BE2C (cell line): ENCODE results near the gene SMAD7.

Experiments
- DNase-seq: peaks from one replicate; pipeline ENCODE4 v3.0.0-alpha.2; 2020
- H3K27me3 ChIP-seq: fragments of 250-450 bp; sonication (Bioruptor Pico); 2 replicates; pipeline ENCODE4 v1.5.1; 2020; ENCODE audit warnings: mild to moderate bottlenecking
- H3K36me3 ChIP-seq: fragments of 250-450 bp; sonication (Bioruptor Pico); 2 replicates; pipeline ENCODE4 v1.5.1; 2020; ENCODE audit warnings: mild to moderate bottlenecking
- H3K4me1 ChIP-seq: fragments of 250-450 bp; sonication (Bioruptor Pico); 2 replicates; pipeline ENCODE4 v1.5.1; 2020
- H3K4me3 ChIP-seq: 2 replicates; pipeline ENCODE4 v1.5.1; 2011; ENCODE audit warnings: low read depth, low read length
- H3K9me3 ChIP-seq: fragments of 250-450 bp; sonication (Bioruptor Pico); 2 replicates; pipeline ENCODE4 v1.5.1; 2020
- CTCF ChIP-seq: IDR thresholded peaks from 2 replicates; pipeline ENCODE4 v1.5.1; 2012; ENCODE audit warnings: mild to moderate bottlenecking, low read depth, low read length

The SMAD7 gene

GRCh38 chr18:48878471-48878870 lies 72.3 kb downstream of the SMAD7 start:
- Histone ChIP-seq H3K36me3 (no peaks in the 10 kb centered on the region), H3K9me3 (no peaks in the 10 kb centered on the region), H3K4me1 (no peaks in the 10 kb centered on the region), H3K4me3 (no peak overlapping the region), H3K27me3 (no peaks in the 10 kb centered on the region)
- TF ChIP-seq CTCF, result no peak
- no peak for DNase-seq

GRCh38 chr18:48877941-48878340 lies 72.8 kb downstream of the SMAD7 start:
- Histone ChIP-seq H3K27me3 (no peaks in the 10 kb centered on the region), H3K4me1 (no peaks in the 10 kb centered on the region), H3K4me3 (no peak overlapping the region), H3K36me3 (no peaks in the 10 kb centered on the region), H3K9me3 (no peaks in the 10 kb centered on the region)
- TF ChIP-seq CTCF, result no peak
- no peak for DNase-seq

- TF ChIP-seq CTCF, result no peak
- H3K4me1 ChIP-seq, result no peaks in the 10 kb centered on the region
- H3K27me3 ChIP-seq, result no peaks in the 10 kb centered on the region
Observed at GRCh38 chr18:48876590-48876989, 74.2 kb downstream of the SMAD7 start.

GRCh38 chr18:48875942-48876511 lies 74.7 kb downstream of the SMAD7 start:
- peak; percentile 36 for TF ChIP-seq CTCF
- H3K27me3 ChIP-seq, result no peaks in the 10 kb centered on the region
- no peaks in the 10 kb centered on the region for H3K36me3 ChIP-seq
- peak; percentile 61 for DNase-seq
- H3K9me3 ChIP-seq, result no peaks in the 10 kb centered on the region
- H3K4me1 ChIP-seq, result no peaks in the 10 kb centered on the region
- H3K4me3 ChIP-seq, result no peak overlapping the region

More at GRCh38 chr18:48876590-48876989, 74.2 kb downstream of the SMAD7 start:
- DNase-seq, result no peak
- no peaks in the 10 kb centered on the region for H3K9me3 ChIP-seq
- H3K36me3 ChIP-seq, result no peaks in the 10 kb centered on the region
- no peak overlapping the region for H3K4me3 ChIP-seq

- Histone ChIP-seq H3K27me3 (no peaks in the 10 kb centered on the region), H3K4me1 (no peaks in the 10 kb centered on the region), H3K4me3 (no peak overlapping the region), H3K9me3 (no peaks in the 10 kb centered on the region), H3K36me3 (no peaks in the 10 kb centered on the region)
- no peak for DNase-seq
- no peak for TF ChIP-seq CTCF
Observed at GRCh38 chr18:48875314-48875941, 75.3 kb downstream of the SMAD7 start.

GRCh38 chr18:48874701-48875162 lies 76.0 kb downstream of the SMAD7 start:
- DNase-seq, result no peak
- Histone ChIP-seq H3K4me1 (no peaks in the 10 kb centered on the region), H3K9me3 (no peaks in the 10 kb centered on the region), H3K36me3 (no peaks in the 10 kb centered on the region), H3K4me3 (no peak overlapping the region), H3K27me3 (no peaks in the 10 kb centered on the region)
- TF ChIP-seq CTCF, result no peak
